Amygdala (tissue), 56 donors: ENCODE results near the gene CIPC.
A peak's percentile ranks its signal among the peaks of the same experiment; 100 is the strongest.

Experiments
- DNase-seq, 56 donors: peaks; one replicate each; lab custom pipeline; 2025; lab: John Stamatoyannopoulos, UW

The CIPC gene

DNA sequence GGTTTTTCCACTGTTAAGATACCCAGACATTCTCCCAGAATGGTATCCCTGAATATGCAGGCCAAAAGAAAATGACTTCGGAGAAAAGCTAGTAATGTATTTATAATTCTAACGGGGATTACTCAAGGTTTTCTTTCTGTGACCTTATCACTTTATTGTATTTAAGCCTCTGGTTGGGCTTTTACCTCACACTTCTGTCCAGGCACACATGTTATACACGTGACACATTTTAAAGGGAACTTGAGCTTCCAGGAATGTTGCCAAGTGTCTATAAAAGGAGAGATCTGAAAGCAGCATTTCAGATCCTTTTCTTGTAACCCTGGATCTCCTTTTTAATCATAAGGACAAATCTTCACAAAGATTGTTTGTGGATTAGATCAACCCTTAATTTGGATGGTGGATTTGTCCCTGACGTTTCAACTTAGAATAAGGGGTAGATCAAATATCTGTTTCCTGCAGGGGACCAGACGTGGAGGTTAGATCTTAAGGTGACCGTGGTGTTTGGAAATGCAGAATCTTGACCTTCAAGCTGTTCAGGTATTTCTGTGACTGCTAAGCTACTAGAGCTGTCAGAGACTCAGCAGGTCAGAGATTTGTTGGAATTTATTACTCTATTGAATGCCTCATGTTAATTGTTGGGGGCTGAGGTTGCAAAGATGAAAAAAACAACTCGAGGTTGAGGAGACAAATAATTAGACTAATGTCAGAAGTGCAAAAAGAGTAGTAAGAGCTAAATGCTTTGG is 1.5 kb downstream of the CIPC start:
- DNase-seq, result peak in 4 of 56 donors; percentile 17 to 60 (median 32)

DNA sequence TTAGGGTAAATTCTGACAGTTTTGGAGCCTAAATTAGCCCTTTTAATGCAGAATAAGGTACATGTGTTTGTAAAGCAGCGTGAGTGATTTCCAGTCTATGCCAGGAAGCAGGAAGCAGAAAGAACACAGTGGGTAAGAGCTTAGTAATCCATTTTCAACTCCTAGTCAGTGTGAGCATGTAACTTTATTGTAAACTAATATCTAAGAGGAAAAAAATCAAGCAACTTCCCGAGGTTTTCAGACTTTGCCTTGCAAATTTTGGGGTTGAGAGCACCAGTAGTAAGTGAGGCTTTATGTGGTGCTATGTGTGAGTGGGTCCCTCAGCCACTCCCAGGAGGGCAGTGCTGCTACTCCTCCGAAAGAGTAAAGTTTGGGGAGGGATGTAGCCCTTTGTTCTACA is 2.9 kb downstream of the CIPC start:
- no peak for DNase-seq

DNA sequence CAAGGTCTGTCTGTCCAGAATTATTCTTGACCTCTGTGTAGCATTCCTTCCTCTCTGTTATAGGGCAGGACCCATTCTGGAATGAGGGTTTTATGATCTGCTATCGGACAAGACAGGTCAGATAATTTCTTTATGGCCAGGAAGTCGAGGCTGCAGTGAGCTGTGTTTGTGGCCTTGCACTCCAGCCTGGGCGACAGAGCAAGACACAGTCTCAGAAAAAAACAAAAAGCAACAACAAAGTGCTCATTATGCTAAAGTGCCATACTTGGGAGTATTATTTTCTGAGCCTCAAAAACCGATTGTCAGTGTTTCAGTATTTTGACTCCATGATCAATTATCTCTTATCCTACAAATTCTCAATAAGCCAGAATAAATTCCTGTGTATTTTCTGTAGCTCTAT is 4.1 kb downstream of the CIPC start:
- peak in 15 of 56 donors; percentile 7 to 61 (median 36) for DNase-seq

DNA sequence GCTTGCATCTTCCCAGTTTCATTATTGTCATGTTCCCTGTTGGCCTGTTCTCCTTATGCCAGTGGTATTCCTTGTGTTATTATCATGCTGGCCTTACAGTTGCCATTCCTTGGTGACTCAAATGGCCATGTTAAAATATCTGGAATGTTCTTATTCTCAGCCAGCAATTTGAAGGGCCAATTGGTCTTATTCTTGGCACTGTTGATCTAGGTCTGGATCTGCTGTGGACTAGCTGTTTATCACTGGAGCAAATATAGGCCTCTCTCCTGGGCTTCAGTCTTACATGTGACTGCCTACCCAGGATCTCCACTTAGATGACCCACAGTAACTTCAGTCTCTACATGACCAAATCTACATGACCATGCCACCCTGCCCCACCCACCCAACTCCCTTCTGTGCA is 5.4 kb downstream of the CIPC start:
- DNase-seq, result no peak

DNA sequence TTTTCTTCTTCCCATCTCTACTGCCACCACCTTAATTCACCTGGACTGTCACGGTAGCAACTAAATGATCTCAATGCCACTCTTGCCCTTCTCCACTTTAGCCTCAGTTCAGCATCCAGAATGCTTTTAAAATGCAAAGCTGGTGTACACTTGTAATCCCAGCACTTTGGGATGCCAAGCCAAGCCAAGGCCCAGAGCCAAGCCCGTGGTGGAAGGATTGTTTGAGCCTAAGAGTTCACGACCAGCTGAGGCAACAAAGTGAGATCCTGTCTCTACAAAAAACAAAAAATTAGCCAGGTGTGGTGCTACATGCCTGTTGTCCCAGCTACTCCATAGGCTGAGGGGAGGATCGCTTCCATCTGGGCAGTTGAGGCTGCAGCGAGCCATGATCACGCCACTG is 5.9 kb downstream of the CIPC start:
- peak in 8 of 56 donors; percentile 9 to 38 (median 31) for DNase-seq

DNA sequence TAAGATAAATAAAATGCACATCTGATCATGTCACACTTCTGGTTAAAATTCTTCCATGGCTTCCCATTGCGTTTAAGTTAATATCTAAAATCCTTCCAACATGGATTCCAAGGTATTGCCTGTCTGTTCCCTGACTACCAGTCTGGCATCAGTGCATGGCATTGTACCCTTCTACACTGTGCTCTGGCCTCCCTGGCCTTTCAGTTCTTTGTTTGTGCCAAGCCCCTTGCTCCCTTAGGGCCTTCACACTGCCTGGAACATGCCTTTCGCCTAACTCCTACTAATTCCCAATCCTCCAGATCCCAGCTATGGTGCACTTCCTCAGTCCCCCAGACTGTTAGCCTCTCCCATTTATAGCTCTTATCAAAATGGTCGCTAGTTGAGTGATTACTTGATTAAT is 6.3 kb downstream of the CIPC start:
- no peak for DNase-seq

DNA sequence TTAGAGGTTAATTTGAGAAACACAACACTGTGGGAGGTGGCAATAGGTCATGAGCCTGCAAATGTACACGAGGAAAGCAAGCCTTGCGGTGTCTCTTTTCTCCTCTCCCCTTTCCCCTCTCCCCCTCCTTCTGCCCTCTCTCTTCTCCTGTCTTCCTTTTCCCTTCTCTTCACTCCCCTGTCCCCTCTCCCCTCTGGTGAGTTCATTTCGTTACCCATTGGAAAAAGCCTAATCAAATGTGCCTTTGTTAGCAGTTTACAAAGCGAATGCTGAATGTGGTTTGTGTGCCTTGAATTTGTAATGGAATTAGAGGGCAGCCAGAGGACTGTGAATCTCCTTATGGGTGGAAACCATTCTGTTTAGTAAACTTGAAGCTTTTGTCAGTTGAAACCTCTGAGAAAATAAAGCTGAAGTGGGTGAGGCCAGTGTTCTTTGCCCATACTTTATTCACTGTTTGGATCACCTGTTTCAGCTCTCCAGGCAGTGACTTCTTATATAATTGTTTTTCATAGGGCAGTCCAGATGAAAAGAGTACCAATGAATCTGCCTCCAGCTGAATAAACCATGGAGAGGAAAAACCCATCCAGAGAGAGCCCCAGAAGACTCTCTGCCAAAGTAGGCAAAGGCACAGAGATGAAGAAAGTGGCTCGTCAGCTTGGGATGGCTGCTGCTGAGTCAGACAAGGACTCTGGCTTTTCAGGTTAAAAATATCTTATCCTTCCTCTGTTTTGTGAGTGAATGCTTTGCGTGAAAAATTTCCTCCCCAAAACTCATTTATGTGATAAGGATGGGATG is 7.3 kb downstream of the CIPC start:
- peak in 33 of 56 donors; percentile 14 to 89 (median 52) for DNase-seq

DNA sequence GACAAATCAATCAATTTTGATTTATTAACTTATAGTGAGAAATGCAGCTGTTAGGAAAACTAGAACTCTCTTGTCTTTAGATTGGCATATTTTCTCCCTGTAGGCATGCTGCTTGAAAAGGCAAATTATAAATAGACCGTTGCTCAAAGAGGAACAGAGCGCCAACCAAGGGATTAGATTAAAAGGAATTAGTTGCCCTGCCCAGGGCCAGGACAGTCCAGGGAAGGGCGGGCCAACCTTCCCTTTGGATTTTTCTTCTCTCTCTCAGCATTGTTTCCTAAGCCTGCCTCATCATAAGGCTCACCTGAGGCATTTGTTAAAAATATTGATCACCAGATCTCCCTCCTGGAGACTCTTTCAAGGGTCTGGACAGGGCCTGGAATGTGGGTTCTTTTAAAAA is 8.6 kb downstream of the CIPC start:
- DNase-seq, result no peak

DNA sequence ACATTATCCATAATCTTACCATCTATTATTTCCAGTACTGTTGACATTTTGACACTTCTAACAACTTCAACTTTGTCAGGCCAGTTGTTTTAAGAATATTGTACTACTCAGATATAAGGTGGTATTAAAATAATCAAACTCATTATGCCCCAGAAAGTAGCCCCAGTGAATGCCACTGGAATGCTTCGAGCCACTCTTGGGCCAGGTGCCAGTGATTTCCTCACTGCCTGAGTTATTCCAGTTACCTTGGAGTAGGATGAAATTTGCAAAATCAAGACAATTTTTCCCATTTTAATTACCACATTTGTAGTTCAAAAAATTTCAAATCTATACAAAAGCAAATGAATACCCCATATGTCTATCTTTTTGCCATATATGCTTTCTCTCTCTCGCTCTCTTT is 9.2 kb downstream of the CIPC start:
- DNase-seq, result peak in 1 of 56 donors; percentile 8

DNA sequence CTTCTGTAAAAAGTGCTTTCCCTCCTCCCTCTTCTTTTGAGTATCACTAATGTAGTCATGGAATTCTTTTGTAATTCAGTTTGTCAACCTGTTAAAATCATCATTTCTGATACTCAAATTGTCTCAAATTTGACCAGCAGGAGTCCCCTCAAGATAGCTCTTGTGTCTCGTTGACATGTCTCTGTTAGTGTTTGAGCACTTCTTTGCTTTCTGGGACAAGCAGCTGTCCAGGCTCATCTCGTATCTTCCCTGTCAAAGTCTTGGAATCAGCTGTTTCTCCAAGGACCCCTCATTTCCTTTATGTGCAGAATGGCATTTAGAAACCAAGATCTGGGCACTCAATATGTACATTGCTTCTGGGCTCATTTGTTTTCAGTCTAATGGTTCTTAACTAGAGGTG is 10.7 kb downstream of the CIPC start:
- DNase-seq, result no peak

DNA sequence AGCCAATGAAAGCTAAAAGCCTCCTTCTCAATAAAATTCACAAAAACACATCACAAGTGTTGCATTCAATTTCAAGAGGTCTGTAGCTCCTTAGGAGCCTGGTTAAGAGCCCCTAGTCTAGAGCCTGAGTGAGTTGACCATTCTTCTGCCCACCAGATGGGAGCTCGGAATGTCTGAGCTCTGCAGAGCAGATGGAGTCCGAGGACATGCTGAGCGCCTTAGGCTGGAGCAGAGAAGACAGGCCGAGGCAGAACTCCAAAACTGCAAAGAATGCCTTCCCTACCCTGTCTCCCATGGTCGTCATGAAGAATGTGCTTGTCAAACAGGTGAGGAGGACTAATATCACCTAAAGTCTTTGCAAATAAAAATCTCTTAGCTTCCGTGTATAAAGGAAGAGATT is 11.6 kb downstream of the CIPC start:
- no peak for DNase-seq

DNA sequence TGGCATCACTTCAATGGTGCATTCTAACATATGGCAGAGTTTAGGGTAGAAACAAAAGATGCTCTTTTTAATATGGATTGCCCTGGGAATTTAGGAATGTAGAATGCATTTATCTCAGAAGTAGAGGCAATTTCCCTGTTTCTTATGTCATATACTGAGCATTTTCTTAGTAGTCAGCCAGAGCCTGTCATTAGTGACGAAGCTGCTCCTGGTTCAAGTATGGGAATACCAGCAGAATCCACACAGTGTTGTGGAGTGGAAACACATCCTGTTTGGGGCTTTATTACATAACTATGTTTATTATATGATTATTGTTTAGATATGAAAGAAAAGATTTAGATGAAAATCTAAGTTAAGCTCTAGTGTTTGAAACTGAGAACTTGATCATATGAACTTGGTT is 12.2 kb downstream of the CIPC start:
- DNase-seq, result no peak

DNA sequence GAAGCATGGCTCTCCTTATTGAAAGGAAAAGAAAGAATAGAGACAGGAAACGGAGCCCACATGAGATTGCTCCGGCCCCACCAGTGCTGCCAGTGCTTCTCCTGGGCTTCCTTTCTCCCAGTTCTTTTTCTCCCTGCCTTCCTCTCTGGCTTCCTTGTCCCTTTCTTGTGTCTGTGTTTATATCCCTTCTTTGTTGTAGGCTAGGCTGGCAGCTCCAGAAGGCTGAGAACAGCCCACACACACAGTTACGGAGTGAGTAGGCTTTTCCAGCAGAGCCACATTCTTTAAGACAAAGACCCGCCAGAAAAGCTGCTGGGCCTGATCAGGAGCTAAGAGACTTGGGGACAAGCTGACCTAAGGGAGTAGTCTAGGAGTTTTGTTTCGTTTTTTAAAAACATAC is 13.0 kb downstream of the CIPC start:
- peak in 32 of 56 donors; percentile 12 to 73 (median 46) for DNase-seq

DNA sequence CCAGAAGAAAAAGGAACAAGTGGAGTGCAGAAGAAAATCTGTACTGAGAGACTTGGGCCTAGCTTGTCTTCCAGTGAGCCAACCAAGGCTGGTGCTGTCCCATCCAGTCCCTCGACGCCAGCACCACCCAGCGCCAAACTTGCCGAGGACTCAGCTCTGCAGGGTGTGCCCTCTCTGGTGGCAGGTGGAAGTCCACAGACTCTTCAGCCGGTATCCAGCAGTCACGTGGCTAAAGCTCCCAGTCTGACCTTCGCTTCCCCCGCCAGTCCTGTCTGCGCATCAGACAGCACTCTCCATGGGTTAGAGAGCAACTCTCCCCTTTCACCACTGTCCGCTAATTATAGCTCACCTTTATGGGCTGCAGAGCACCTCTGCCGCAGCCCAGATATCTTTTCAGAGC is 15.6 kb downstream of the CIPC start:
- DNase-seq, result no peak

DNA sequence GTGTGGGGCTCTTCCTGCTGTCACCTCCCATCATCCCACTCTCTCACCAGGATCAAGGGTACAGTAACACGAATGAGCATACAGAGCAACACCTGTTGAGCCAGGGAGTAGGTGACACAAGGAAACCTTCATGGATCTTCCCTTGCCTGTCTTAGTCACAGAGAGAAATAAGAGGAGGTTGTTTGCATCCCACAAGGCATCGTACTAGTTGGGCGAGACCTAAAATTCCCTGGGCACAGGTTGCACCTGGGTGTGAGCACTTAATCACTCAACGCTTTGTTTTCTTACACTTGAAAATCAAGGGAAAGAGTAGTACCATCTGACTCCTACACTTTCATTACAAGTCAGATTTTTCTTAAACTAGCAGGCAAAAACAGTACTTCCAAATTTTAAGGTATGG is 16.6 kb downstream of the CIPC start:
- no peak for DNase-seq

DNA sequence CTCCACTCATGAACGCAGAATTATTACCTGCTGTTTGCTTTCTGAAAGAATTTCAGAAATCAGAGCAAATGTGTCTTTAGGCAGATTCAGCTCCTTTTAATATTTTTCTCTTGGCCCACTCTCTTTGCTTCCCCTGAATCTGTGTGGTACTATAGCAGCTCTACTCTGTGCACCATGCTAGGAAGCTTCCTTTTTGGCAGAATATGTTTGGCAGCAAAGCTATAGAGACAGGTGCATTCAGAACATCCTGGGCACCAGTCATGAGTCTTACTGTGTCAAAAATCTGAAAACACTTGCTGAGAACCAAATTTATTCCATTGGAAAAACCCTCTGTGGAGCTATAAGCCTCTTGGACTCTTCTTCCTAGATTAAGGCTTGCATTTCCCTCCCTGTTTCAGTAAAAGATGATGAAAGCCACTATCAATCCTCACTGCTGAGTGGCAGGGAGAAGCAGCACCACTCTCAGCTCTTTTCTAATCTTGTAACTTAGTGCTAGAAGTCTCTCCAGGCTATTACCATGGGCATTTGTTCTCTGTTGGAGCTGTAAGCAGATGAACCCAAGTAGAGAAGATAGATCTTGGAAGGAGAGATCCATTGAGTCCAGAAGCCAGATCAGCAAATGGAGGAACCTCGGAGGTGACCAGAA is 18.2 kb downstream of the CIPC start:
- DNase-seq, result no peak

DNA sequence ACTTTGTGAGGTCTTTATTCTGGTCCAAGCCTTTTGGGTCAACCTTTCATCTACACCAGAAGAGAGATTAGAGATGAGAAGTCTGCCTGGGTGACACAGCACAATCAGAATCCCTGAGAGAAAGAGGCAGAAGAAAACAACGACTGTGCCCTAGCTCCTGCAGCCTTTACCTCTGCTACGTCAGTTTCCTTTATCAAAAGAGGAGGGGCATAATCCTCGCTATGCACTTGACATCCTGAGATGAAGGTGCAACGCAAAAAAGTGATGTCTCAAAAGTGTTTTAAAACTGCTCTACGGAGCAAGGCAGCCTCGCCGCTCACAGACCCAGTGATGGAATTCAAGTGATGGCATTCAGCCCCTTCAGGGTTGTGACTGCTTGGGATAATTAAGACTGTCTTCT is 21.8 kb downstream of the CIPC start:
- DNase-seq, result no peak

DNA sequence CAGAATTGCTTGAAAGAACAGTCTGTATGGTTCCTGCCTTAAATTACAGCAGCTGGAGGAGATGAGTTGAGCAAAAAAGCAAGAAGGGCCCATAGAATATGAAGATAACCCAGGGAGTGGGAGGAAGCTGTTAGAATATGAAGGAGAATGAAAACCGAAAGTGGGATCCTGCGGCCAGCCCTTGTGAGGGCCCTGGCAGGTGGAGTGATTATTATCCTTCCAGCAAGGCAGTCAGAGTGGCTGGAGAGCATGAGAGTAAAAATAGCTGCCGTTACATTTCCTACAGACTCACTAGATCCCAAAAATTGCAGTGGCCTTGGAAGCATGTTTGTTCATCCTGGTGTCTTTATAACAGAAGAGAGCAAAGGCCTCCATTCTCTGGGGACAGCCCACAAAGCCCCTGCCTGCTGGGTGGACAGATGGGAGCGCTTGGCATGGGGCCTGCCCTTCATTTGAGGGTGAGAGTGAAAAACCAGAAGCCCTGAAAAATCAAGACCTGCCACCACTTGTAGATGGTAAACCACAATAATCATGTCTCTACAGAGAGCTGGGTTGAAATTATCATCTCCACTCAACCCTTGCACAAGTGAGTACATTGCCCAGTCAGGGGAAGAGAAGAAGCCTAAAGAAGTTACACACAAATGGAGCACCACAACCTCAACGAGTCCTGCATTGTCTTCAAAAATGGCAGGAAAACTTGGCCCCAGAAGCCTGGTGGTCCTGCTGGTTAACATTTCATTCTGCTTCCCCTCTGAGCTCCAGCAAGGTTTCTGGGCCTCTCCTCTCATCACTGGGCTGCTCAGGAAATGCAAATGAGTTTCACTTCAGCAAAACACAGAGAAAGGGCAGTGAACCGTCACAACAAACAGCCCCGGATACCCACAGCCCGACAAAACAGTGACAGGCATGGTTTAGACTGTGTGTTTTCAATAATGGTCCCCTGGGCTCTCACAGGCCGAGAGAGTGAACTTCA is 23.0 kb downstream of the CIPC start:
- DNase-seq, result peak in 31 of 56 donors; percentile 20 to 73 (median 44)

DNA sequence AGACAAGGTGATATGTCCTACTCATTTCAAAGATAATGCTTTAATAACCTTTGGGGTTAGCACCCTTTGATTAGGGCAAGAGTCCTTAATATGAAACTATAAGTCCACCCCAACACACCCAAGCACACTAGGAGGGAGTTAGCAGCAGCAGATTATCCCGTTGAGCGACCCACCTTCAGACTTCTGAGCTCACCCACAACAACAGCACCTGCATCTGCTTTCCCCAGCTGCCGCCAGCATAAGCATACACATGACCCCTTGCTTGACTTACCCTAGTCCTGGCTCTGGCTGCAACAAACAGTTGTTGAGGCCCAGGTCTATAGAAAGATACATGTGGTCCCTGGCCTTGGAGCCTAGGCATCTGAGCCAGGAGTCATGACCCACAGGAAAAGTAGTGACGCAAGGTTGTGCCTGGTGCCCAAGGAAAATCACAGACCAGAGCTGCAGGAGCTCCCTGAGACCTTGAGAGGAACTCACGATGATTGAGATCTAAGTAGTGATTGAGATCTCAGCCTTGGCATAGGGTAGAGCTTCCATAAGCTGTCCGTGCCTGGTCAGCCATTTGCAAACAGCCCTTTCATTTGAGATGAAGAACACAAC is 24.6 kb downstream of the CIPC start:
- no peak for DNase-seq
